Smooth muscle cell (in vitro differentiated cells): ENCODE results near the gene SOS2. TPM values are rescaled to one million over a fixed set of nuclear protein-coding genes. Genes with fewer than 3 reads are reported as not detected.
"Not testable (repeated sequence)": the region's sequence is repeated elsewhere in the genome, so short reads cannot be mapped to it uniquely, and the experiment has no call there.

ENCODE experiments used
- DNase-seq: peaks from one replicate; lab custom pipeline; 2025; ENCODE audit not compliant: unreplicated experiment; lab: John Stamatoyannopoulos, UW
- H2AFZ ChIP-seq: fragments of 200-600 bp; sonication (generic); 2 replicates; pipeline ENCODE4 v1.6.0; 2016; ENCODE audit warnings: antibody characterized with exemption, low read depth, mild to moderate bottlenecking
- H3F3A ChIP-seq: fragments of 200-600 bp; sonication (generic); 2 replicates; pipeline ENCODE4 v1.6.0; 2017; ENCODE audit warnings: antibody characterized with exemption, low read depth
- H3K27ac ChIP-seq: fragments of 200-600 bp; sonication (generic); 2 replicates; pipeline ENCODE4 v1.5.1; 2016; ENCODE audit warnings: low read depth, mild to moderate bottlenecking
- H3K27me3 ChIP-seq: fragments of 200-600 bp; sonication (generic); 2 replicates; pipeline ENCODE4 v1.6.1; 2016; ENCODE audit warnings: low read depth, mild to moderate bottlenecking
- H3K36me3 ChIP-seq: fragments of 200-600 bp; sonication (generic); 2 replicates; pipeline ENCODE4 v1.5.1; 2016; ENCODE audit warnings: low read depth
- H3K4me1 ChIP-seq: fragments of 200-600 bp; sonication (generic); 2 replicates; pipeline ENCODE4 v1.5.1; 2016; ENCODE audit warnings: low read depth
- H3K4me2 ChIP-seq: fragments of 200-600 bp; sonication (generic); 2 replicates; pipeline ENCODE4 v1.6.0; 2016; ENCODE audit warnings: mild to moderate bottlenecking
- H3K4me3 ChIP-seq: fragments of 200-600 bp; sonication (generic); 2 replicates; pipeline ENCODE4 v1.5.1; 2016; ENCODE audit warnings: mild to moderate bottlenecking
- H3K79me2 ChIP-seq: fragments of 200-600 bp; sonication (generic); 2 replicates; pipeline ENCODE4 v1.6.0; 2016; ENCODE audit warnings: low read depth, mild to moderate bottlenecking
- H3K9ac ChIP-seq: fragments of 200-600 bp; sonication (generic); 2 replicates; pipeline ENCODE4 v1.6.0; 2016; ENCODE audit warnings: low read depth
- H3K9me3 ChIP-seq: fragments of 200-600 bp; sonication (generic); replicated peaks from 2 replicates; pipeline ENCODE4 v1.5.1; 2016; ENCODE audit warnings: low read depth
- H4K20me1 ChIP-seq: fragments of 200-600 bp; sonication (generic); 2 replicates; pipeline ENCODE4 v1.6.0; 2016; ENCODE audit warnings: low read depth
- CTCF ChIP-seq: fragments of 200-600 bp; sonication (generic); IDR thresholded peaks from 2 replicates; pipeline ENCODE4 v1.5.1; 2017; ENCODE audit warnings: borderline replicate concordance, mild to moderate bottlenecking, antibody characterized with exemption; ENCODE audit not compliant: insufficient read depth, poor library complexity, severe bottlenecking
- WGBS: methylation state at CpG from one replicate; pipeline ENCODE4 v1.1.7; 2016; ENCODE audit warnings: low lambda C conversion rate; 5-methylcytosine and 5-hydroxymethylcytosine counted together
- polyA plus RNA-seq: library from polyadenylated mRNA; unstranded; fragments of >200 nt; fragmentation: Nextera tagmentation; extraction: Ambion mirVana; gene quantifications from 2 replicates; pipeline ENCODE4 v1.2.1, GENCODE V29; 2016
- total RNA-seq: library from RNA; depleted of rRNA; stranded (reverse); fragments of >200 nt; gene quantifications from 2 replicates; pipeline ENCODE4 v1.2.3, GENCODE V29; 2014

The SOS2 gene
- total and polyA plus RNA-seq, 2 experiments from 2014 or later = 16.0 to 37.5 TPM

GRCh38 chr14:50171895-50172294, 59.5 kb downstream of the SOS2 start:
- no peak for DNase-seq
- H3K27me3 ChIP-seq = no peaks in the 10 kb centered on the region
- H3K9ac ChIP-seq = no peak overlapping the region
- no peak overlapping the region for H3K4me2 ChIP-seq
- H3F3A ChIP-seq = no peaks in the 10 kb centered on the region
- H2AFZ ChIP-seq = no peak overlapping the region
- no peaks in the 10 kb centered on the region for H3K9me3 ChIP-seq
- H3K4me1 ChIP-seq = no peaks in the 10 kb centered on the region
- no peaks in the 10 kb centered on the region for H4K20me1 ChIP-seq
- H3K36me3 ChIP-seq = peaks cover 3% of the 10 kb centered on the region
- H3K79me2 ChIP-seq = no peaks in the 10 kb centered on the region
- no peak for TF ChIP-seq CTCF
- no peak overlapping the region for H3K27ac ChIP-seq
- H3K4me3 ChIP-seq = no peak overlapping the region

- H3F3A ChIP-seq, H4K20me1 ChIP-seq, H3K4me1 ChIP-seq, H3K36me3 ChIP-seq, H2AFZ ChIP-seq, H3K79me2 ChIP-seq, H3K27me3 ChIP-seq, H3K27ac ChIP-seq, H3K4me3 ChIP-seq, H3K4me2 ChIP-seq, H3K9me3 ChIP-seq, DNase-seq, H3K9ac ChIP-seq: not testable (repeated sequence)
- 94% methylated on average over 4 of the region's 4 CpGs for WGBS
Measured at GRCh38 chr14:50167381-50167780, 64.0 kb downstream of the SOS2 start.

GRCh38 chr14:50156111-50156510, 75.3 kb downstream of the SOS2 start:
- WGBS = 96% methylated on average over 4 of the region's 4 CpGs

GRCh38 chr14:50148799-50149198, 82.6 kb downstream of the SOS2 start:
- Histone ChIP-seq H3K27ac (no peak overlapping the region), H3K9ac (no peak overlapping the region), H3K4me3 (no peak overlapping the region), H3K79me2 (no peaks in the 10 kb centered on the region), H3K4me2 (no peak overlapping the region), H3K36me3 (peaks cover 5% of the 10 kb centered on the region), H3K4me1 (no peaks in the 10 kb centered on the region), H3F3A (no peaks in the 10 kb centered on the region), H3K27me3 (no peaks in the 10 kb centered on the region), H3K9me3 (no peaks in the 10 kb centered on the region), H2AFZ (no peak overlapping the region), H4K20me1 (no peaks in the 10 kb centered on the region)
- TF ChIP-seq CTCF = no peak
- WGBS = 98% methylated on average over 4 of the region's 4 CpGs
- DNase-seq = no peak

More at GRCh38 chr14:50156111-50156510, 75.3 kb downstream of the SOS2 start:
- Histone ChIP-seq H2AFZ (no peak overlapping the region), H3K4me3 (no peak overlapping the region), H3K27me3 (no peaks in the 10 kb centered on the region), H3F3A (no peaks in the 10 kb centered on the region), H3K4me2 (no peak overlapping the region), H3K9ac (no peak overlapping the region), H3K79me2 (no peaks in the 10 kb centered on the region), H3K36me3 (peaks cover 18% of the 10 kb centered on the region), H4K20me1 (no peaks in the 10 kb centered on the region), H3K4me1 (no peaks in the 10 kb centered on the region), H3K9me3 (no peaks in the 10 kb centered on the region), H3K27ac (no peak overlapping the region)
- no peak for TF ChIP-seq CTCF
- DNase-seq = no peak
